Hepatocyte (in vitro differentiated cells): ENCODE results near the gene STIM1.

Experiments used
- EZH2 ChIP-seq: fragments of 200-600 bp; sonication (generic); IDR thresholded peaks from 2 replicates; pipeline ENCODE4 v1.6.1; 2016; ENCODE audit warnings: antibody characterized with exemption, mild to moderate bottlenecking, borderline replicate concordance
- EZH2phosphoT487 ChIP-seq: fragments of 200-600 bp; sonication (generic); IDR thresholded peaks from one replicate; pipeline ENCODE4 v1.6.1; 2018; ENCODE audit warnings: antibody characterized with exemption, mild to moderate bottlenecking, low read depth, moderate library complexity; ENCODE audit not compliant: unreplicated experiment, severe bottlenecking
- TF ChIP-seq, protein P1 (sequence below): fragments of 200-600 bp; sonication (generic); IDR thresholded peaks from 2 replicates; pipeline ENCODE4 v1.5.1; 2016; ENCODE audit warnings: antibody characterized with exemption, mild to moderate bottlenecking; ENCODE audit not compliant: poor library complexity

DNA sequence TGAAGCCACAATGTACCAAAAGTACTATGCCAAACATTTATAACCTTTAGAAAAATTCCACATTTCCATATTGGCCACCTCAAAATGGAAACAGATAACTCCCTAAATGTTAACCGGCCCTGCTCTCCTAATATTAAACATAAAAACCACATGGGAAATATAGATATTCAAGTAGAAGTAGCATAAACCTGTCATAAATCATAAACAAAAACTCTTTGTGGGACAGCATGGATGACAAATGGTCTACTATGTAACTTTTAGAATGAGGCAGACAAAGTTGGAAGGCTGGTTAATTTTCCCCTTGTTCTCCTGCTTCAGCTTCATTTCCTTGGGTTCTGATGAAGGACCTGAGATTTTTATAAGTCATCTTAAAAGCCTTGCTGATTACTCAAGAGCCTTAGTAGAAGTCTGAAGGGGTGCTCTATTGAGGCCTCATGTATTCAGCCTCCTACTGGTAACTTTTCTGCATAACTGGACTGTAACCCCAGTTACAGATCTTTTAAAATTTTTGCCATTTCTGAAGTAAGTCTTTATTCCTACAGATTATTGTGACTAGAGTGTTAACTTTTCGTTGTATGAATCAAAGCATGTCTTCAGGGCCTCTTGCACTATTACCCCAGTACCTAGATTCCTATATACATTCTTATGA, 116.4 kb downstream of the STIM1 start:
- TF ChIP-seq, protein P1, sequence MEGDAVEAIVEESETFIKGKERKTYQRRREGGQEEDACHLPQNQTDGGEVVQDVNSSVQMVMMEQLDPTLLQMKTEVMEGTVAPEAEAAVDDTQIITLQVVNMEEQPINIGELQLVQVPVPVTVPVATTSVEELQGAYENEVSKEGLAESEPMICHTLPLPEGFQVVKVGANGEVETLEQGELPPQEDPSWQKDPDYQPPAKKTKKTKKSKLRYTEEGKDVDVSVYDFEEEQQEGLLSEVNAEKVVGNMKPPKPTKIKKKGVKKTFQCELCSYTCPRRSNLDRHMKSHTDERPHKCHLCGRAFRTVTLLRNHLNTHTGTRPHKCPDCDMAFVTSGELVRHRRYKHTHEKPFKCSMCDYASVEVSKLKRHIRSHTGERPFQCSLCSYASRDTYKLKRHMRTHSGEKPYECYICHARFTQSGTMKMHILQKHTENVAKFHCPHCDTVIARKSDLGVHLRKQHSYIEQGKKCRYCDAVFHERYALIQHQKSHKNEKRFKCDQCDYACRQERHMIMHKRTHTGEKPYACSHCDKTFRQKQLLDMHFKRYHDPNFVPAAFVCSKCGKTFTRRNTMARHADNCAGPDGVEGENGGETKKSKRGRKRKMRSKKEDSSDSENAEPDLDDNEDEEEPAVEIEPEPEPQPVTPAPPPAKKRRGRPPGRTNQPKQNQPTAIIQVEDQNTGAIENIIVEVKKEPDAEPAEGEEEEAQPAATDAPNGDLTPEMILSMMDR, result no peak
- TF ChIP-seq EZH2 (no peak), EZH2phosphoT487 (no peak)
